HepG2 (cell line): ENCODE data around the gene TUBA4A. TPM values are rescaled to one million over a fixed set of nuclear protein-coding genes. Genes with fewer than 3 reads are reported as not detected.

Source experiments
- BRD4 ChIP-seq: sonication (generic); formaldehyde crosslinking; IDR thresholded peaks from 2 replicates; pipeline ENCODE4 v1.4.0; 2020; ENCODE audit warnings: missing genetic modification reagents
- CENPT ChIP-seq: sonication (generic); formaldehyde crosslinking; IDR thresholded peaks from 2 replicates; pipeline ENCODE4 v1.8.0; 2022; ENCODE audit warnings: low read depth, mild to moderate bottlenecking, moderate library complexity, missing genetic modification reagents
- GABPB1 ChIP-seq: IDR thresholded peaks from 2 replicates; pipeline ENCODE4 v1.6.1; 2016; ENCODE audit warnings: mild to moderate bottlenecking, missing genetic modification reagents, moderate library complexity, missing compliant biosample characterization
- HES4 ChIP-seq: sonication (generic); formaldehyde crosslinking; IDR thresholded peaks from 2 replicates; pipeline ENCODE4 v1.9.0; 2021; ENCODE audit warnings: mild to moderate bottlenecking, missing genetic modification reagents, borderline replicate concordance
- KDM6A ChIP-seq: IDR thresholded peaks from 2 replicates; pipeline ENCODE4 v1.6.1; 2016; ENCODE audit warnings: low read depth
- MXI1 ChIP-seq: IDR thresholded peaks from 3 replicates; pipeline ENCODE4 v1.6.1; 2012; ENCODE audit warnings: low read depth, low read length, inconsistent platforms, borderline replicate concordance
- NR3C1 ChIP-seq: sonication (generic); formaldehyde crosslinking; IDR thresholded peaks from 2 replicates; pipeline ENCODE4 v1.4.0; 2020; ENCODE audit warnings: missing genetic modification reagents
- SAP130 ChIP-seq: IDR thresholded peaks from 2 replicates; pipeline ENCODE4 v1.6.1; 2016; ENCODE audit warnings: low read depth
- ZNF180 ChIP-seq: sonication (generic); formaldehyde crosslinking; IDR thresholded peaks from 2 replicates; pipeline ENCODE4 v1.4.0; 2020; ENCODE audit warnings: low read depth, missing genetic modification reagents, borderline replicate concordance
- ZNF264 ChIP-seq: sonication (generic); formaldehyde crosslinking; IDR thresholded peaks from 2 replicates; pipeline ENCODE4 v1.4.0; 2020; ENCODE audit warnings: missing genetic modification reagents
- ZNF33A ChIP-seq: sonication (generic); formaldehyde crosslinking; IDR thresholded peaks from 2 replicates; pipeline ENCODE4 v1.5.1; 2020; ENCODE audit warnings: missing genetic modification reagents, mild to moderate bottlenecking, moderate library complexity, borderline replicate concordance
- ZNF558 ChIP-seq: sonication (generic); formaldehyde crosslinking; IDR thresholded peaks from 2 replicates; pipeline ENCODE4 v1.9.0; 2022; ENCODE audit warnings: mild to moderate bottlenecking, missing genetic modification reagents, borderline replicate concordance
- ZNF567 ChIP-seq: sonication (generic); formaldehyde crosslinking; IDR thresholded peaks from 2 replicates; pipeline ENCODE4 v1.8.1; 2023; ENCODE audit warnings: mild to moderate bottlenecking, missing genetic modification reagents, borderline replicate concordance
- ZNF772 ChIP-seq: sonication (generic); formaldehyde crosslinking; IDR thresholded peaks from 2 replicates; pipeline ENCODE4 v1.5.0; 2020; ENCODE audit warnings: mild to moderate bottlenecking, missing genetic modification reagents
- polyA plus RNA-seq, 8 experiments: library from polyadenylated mRNA; depleted of rRNA in 3 of 8; stranded (reverse) in 7 of 8; unstranded in 1 of 8; fragments of >200 nt; fragmentation: Illumina TruSeq in 4 of 8; extraction: Trizol in 4 of 8; gene quantifications; 2 replicates each; pipeline versions ENCODE4 v1.2.1 to v1.2.3, GENCODE V29; 2011 to 2016; ENCODE audit warnings: low read depth in 4 of 8, missing spikeins in 1 of 8, mixed read lengths in 1 of 8; ENCODE audit not compliant: insufficient read depth in 1 of 8
- total RNA-seq, 5 experiments: library from RNA; depleted of rRNA; stranded (reverse); fragments of >200 nt; fragmentation: Illumina TruSeq; extraction: Trizol; gene quantifications; 2 replicates each; pipeline ENCODE4 v1.2.3, GENCODE V29; 2016; ENCODE audit warnings: low read depth in 1 of 5
- TF ChIP-seq, protein P1 (sequence below): sonication (generic); formaldehyde crosslinking; IDR thresholded peaks from 2 replicates; pipeline ENCODE4 v1.4.0; 2020; ENCODE audit warnings: missing genetic modification reagents
- TF ChIP-seq, protein P2 (sequence below): sonication (generic); formaldehyde crosslinking; IDR thresholded peaks from 2 replicates; pipeline ENCODE4 v1.4.0; 2020; ENCODE audit warnings: missing genetic modification reagents
- TF ChIP-seq, protein P3 (sequence below): sonication (generic); formaldehyde crosslinking; IDR thresholded peaks from 2 replicates; pipeline ENCODE4 v1.5.1; 2020; ENCODE audit warnings: missing genetic modification reagents, mild to moderate bottlenecking, borderline replicate concordance
- TF ChIP-seq, protein P4 (sequence below): sonication (generic); formaldehyde crosslinking; IDR thresholded peaks from 2 replicates; pipeline ENCODE4 v1.8.0; 2023; ENCODE audit warnings: mild to moderate bottlenecking, missing genetic modification reagents
- TF ChIP-seq, protein P5 (sequence below): sonication (generic); formaldehyde crosslinking; IDR thresholded peaks from 2 replicates; pipeline ENCODE4 v1.5.0; 2020; ENCODE audit warnings: mild to moderate bottlenecking, missing genetic modification reagents

The TUBA4A gene
- total and polyA plus RNA-seq, 2 of the 13 experiments (the other 11 are each of a cell fraction or from before 2014, with no cell fraction given), result 1.3 to 12.7 TPM

DNA sequence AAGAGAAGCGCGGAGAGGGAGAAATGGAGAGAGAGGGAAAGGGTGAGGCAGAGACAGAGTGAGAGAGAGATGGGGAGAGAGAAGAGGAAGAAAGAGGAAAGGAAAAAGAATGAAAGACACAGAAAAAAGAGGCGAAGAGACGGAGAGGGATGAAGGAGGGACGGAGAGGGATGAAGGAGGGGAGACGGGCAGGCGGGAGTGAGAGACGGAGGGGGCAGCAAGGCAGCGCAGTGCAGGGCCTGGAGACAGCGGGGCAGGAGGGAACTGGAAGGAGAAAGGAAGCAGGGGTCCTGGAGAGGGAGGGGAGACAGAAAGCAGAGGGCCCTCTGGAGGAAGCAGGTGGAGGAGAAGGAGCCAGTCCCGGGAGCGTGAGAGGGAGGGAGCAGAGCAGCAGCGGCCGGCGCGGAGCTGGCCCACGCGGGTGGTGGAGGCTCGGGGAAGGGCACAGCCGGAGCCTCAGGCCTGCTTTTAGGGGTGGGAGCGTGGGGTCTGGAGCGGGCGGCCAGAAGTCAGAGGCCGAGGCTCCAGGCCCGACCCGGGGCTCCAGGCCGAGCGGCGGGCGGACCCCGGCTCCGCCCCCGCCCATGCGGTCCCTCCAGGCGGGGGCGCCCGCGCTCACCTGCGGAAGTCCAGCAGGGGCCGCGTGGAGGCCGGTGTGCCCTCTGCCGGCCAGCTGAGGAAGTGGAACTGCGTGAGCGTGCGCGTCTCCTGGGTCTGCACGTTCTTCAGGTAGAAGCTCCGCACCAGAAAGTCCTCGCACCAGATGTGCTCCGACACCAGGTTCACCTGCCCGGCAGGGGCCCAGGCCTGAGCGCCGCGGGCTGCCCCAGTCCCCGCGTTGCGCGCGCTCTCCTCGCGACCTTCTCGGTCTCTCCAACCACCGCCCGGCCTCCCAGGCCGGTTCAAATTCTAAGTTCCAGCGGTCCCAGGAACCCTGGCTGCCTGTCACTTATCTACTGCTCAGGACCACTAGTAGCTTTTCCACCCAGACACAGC lies 40.9 kb upstream of the TUBA4A start (continued):
- no peak for TF ChIP-seq ZNF33A (CRISPR knock-in tag)
- TF ChIP-seq, protein P1, sequence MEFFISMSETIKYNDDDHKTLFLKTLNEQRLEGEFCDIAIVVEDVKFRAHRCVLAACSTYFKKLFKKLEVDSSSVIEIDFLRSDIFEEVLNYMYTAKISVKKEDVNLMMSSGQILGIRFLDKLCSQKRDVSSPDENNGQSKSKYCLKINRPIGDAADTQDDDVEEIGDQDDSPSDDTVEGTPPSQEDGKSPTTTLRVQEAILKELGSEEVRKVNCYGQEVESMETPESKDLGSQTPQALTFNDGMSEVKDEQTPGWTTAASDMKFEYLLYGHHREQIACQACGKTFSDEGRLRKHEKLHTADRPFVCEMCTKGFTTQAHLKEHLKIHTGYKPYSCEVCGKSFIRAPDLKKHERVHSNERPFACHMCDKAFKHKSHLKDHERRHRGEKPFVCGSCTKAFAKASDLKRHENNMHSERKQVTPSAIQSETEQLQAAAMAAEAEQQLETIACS (CRISPR knock-in tag), result peak; percentile 83
- TF ChIP-seq ZNF264 (CRISPR knock-in tag), result 0 out of 2 replicates have a peak, but pooled peaks have one; percentile 36
- TF ChIP-seq ZNF180 (CRISPR knock-in tag), result no peak
- TF ChIP-seq ZNF558 (CRISPR knock-in tag), result no peak; the same call in 1 of the 2 replicates
- TF ChIP-seq SAP130 (CRISPR knock-in tag), result peak; percentile 93
- TF ChIP-seq, protein P2, sequence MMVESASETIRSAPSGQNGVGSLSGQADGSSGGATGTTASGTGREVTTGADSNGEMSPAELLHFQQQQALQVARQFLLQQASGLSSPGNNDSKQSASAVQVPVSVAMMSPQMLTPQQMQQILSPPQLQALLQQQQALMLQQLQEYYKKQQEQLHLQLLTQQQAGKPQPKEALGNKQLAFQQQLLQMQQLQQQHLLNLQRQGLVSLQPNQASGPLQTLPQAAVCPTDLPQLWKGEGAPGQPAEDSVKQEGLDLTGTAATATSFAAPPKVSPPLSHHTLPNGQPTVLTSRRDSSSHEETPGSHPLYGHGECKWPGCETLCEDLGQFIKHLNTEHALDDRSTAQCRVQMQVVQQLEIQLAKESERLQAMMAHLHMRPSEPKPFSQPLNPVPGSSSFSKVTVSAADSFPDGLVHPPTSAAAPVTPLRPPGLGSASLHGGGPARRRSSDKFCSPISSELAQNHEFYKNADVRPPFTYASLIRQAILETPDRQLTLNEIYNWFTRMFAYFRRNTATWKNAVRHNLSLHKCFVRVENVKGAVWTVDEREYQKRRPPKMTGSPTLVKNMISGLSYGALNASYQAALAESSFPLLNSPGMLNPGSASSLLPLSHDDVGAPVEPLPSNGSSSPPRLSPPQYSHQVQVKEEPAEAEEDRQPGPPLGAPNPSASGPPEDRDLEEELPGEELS (CRISPR knock-in tag), result peak; percentile 33; the same call in 1 of the 2 replicates
- TF ChIP-seq NR3C1 (CRISPR knock-in tag), result no peak
- 0 out of 2 replicates have a peak, but pooled peaks have one; percentile 69 for TF ChIP-seq ZNF567 (CRISPR knock-in tag)
- TF ChIP-seq, protein P3, sequence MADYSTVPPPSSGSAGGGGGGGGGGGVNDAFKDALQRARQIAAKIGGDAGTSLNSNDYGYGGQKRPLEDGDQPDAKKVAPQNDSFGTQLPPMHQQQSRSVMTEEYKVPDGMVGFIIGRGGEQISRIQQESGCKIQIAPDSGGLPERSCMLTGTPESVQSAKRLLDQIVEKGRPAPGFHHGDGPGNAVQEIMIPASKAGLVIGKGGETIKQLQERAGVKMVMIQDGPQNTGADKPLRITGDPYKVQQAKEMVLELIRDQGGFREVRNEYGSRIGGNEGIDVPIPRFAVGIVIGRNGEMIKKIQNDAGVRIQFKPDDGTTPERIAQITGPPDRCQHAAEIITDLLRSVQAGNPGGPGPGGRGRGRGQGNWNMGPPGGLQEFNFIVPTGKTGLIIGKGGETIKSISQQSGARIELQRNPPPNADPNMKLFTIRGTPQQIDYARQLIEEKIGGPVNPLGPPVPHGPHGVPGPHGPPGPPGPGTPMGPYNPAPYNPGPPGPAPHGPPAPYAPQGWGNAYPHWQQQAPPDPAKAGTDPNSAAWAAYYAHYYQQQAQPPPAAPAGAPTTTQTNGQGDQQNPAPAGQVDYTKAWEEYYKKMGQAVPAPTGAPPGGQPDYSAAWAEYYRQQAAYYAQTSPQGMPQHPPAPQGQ (CRISPR knock-in tag), result no peak
- peak; percentile 90 for TF ChIP-seq GABPB1 (CRISPR knock-in tag)
- TF ChIP-seq, protein P4, sequence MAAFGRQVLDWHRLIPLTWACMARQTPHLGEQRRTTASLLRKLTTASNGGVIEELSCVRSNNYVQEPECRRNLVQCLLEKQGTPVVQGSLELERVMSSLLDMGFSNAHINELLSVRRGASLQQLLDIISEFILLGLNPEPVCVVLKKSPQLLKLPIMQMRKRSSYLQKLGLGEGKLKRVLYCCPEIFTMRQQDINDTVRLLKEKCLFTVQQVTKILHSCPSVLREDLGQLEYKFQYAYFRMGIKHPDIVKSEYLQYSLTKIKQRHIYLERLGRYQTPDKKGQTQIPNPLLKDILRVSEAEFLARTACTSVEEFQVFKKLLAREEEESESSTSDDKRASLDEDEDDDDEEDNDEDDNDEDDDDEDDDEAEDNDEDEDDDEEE (CRISPR knock-in tag), result peak; percentile 63; the same call in 1 of the 2 replicates
- TF ChIP-seq, protein P5, sequence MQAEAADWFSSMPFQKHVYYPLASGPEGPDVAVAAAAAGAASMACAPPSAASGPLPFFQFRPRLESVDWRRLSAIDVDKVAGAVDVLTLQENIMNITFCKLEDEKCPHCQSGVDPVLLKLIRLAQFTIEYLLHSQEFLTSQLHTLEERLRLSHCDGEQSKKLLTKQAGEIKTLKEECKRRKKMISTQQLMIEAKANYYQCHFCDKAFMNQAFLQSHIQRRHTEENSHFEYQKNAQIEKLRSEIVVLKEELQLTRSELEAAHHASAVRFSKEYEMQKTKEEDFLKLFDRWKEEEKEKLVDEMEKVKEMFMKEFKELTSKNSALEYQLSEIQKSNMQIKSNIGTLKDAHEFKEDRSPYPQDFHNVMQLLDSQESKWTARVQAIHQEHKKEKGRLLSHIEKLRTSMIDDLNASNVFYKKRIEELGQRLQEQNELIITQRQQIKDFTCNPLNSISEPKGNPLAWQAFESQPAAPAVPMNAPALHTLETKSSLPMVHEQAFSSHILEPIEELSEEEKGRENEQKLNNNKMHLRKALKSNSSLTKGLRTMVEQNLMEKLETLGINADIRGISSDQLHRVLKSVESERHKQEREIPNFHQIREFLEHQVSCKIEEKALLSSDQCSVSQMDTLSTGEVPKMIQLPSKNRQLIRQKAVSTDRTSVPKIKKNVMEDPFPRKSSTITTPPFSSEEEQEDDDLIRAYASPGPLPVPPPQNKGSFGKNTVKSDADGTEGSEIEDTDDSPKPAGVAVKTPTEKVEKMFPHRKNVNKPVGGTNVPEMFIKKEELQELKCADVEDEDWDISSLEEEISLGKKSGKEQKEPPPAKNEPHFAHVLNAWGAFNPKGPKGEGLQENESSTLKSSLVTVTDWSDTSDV (CRISPR knock-in tag), result no peak
- no peak for TF ChIP-seq KDM6A
- TF ChIP-seq ZNF772, result peak; percentile 96
- peak; percentile 87; the same call in 2 of the 3 replicates for TF ChIP-seq MXI1
- TF ChIP-seq BRD4, result no peak
- peak; percentile 44; the same call in 1 of the 2 replicates for TF ChIP-seq HES4 (CRISPR knock-in tag)
- TF ChIP-seq CENPT, result peak; percentile 69; the same call in 1 of the 2 replicates
